CD8-positive, alpha-beta memory T cell (primary cell): Measurements from ENCODE around the gene KRT26. TPM values are rescaled to one million over a fixed set of nuclear protein-coding genes. Genes with fewer than 3 reads are reported as not detected.

ENCODE experiments used
- CTCF ChIA-PET: fragments of 350-600 bp; sonication (Branson Sonifier 250); formaldehyde crosslinking; loops from one replicate; lab custom pipeline; 2021; ENCODE audit warnings: antibody characterized with exemption; lab: Charles Lee
- POLR2A ChIA-PET: fragments of 350-600 bp; sonication (Branson Sonifier 250); formaldehyde crosslinking; loops from one replicate; lab custom pipeline; 2021; ENCODE audit warnings: antibody characterized with exemption; lab: Charles Lee
- DNase-seq, 5 donors: peaks; one replicate each; pipeline versions ENCODE4 v3.0.0 to v3.0.0-alpha.2; 2020 to 2022; ENCODE audit warnings: mixed read lengths in 1 of 5
- H3K27ac ChIP-seq: one replicate; pipeline ENCODE4 v1.7.0; 2013; ENCODE audit warnings: low read depth, mild to moderate bottlenecking, low read length, moderate library complexity
- H3K27me3 ChIP-seq: 2 replicates; pipeline ENCODE4 v1.7.0; 2013; ENCODE audit warnings: low read length, mild to moderate bottlenecking; ENCODE audit not compliant: insufficient read depth, poor library complexity, severe bottlenecking
- H3K36me3 ChIP-seq: 2 replicates; pipeline ENCODE4 v1.7.0; 2013; ENCODE audit warnings: mild to moderate bottlenecking, low read length, moderate library complexity; ENCODE audit not compliant: insufficient read depth
- H3K4me1 ChIP-seq: 2 replicates; pipeline ENCODE4 v1.7.0; 2013; ENCODE audit warnings: mild to moderate bottlenecking, low read length, moderate library complexity; ENCODE audit not compliant: insufficient read depth
- H3K4me3 ChIP-seq: 2 replicates; pipeline ENCODE4 v1.7.0; 2013; ENCODE audit warnings: mild to moderate bottlenecking, low read length
- H3K9me3 ChIP-seq: 2 replicates; pipeline ENCODE4 v1.7.0; 2013; ENCODE audit warnings: mild to moderate bottlenecking, low read length
- H3K27ac Mint-ChIP-seq, 8 donors: one replicate each; pipeline ENCODE4 v1.8.0; 2020 to 2021; ENCODE audit warnings: mixed read lengths in 8 of 8, mild to moderate bottlenecking in 6 of 8, inconsistent platforms in 3 of 8, moderate library complexity in 3 of 8
- H3K27me3 Mint-ChIP-seq, 2 donors: one replicate each; pipeline ENCODE4 v1.8.0; 2020 to 2021; ENCODE audit warnings: mixed read lengths in 2 of 2, mild to moderate bottlenecking in 1 of 2, moderate library complexity in 1 of 2
- H3K36me3 Mint-ChIP-seq, 3 donors: one replicate each; pipeline ENCODE4 v1.8.0; 2020 to 2021; ENCODE audit warnings: mixed read lengths in 3 of 3, inconsistent platforms in 1 of 3, mild to moderate bottlenecking in 1 of 3
- H3K4me1 Mint-ChIP-seq, 3 donors: one replicate each; pipeline ENCODE4 v1.8.0; 2020 to 2021; ENCODE audit warnings: mixed read lengths in 3 of 3, inconsistent platforms in 1 of 3, mild to moderate bottlenecking in 1 of 3
- H3K4me3 Mint-ChIP-seq, 7 donors: one replicate each; pipeline ENCODE4 v1.8.0; 2020 to 2021; ENCODE audit warnings: mixed read lengths in 7 of 7, mild to moderate bottlenecking in 6 of 7, moderate library complexity in 4 of 7, inconsistent platforms in 2 of 7
- H3K9me3 Mint-ChIP-seq, 5 donors: one replicate each; pipeline ENCODE4 v1.8.0; 2020 to 2022; ENCODE audit warnings: mixed read lengths in 5 of 5, mild to moderate bottlenecking in 3 of 5, moderate library complexity in 2 of 5, inconsistent platforms in 1 of 5
- polyA plus RNA-seq: library from polyadenylated mRNA; unstranded; fragments of 300-500 nt; fragmentation: Illumina TruSeq; gene quantifications from one replicate; pipeline ENCODE4 v1.2.3, GENCODE V29; 2021
- total RNA-seq, 2 experiments: library from RNA; stranded (reverse); gene quantifications; one replicate each; pipeline ENCODE4 v1.2.3, GENCODE V29; 2021

Gene KRT26
- total RNA-seq (not detected), polyA plus RNA-seq (not detected)

GRCh38 chr17:40772101-40772500 is at the start of gene KRT26:
KRT26 (minus strand) TSS chr17:40772201; CDS start chr17:40772113, 88 bp downstream.
- CTCF ChIA-PET: no interaction called here
- H3K9me3 Mint-ChIP-seq: peaks cover 0 to 2% (median 0%) of the 10 kb centered on the region in 5 donors
- H3K27me3 Mint-ChIP-seq: peaks cover 23 to 64% of the 10 kb centered on the region in 2 donors

GRCh38 chr17:40821536-40821935 is 49.5 kb upstream of the KRT26 start:
- no peak for DNase-seq
- Mint-ChIP-seq H3K4me1 (peaks cover 21 to 29% (median 28%) of the 10 kb centered on the region in 3 donors), H3K4me3 (no peak overlapping the region), H3K27ac (no peak overlapping the region), H3K36me3 (peaks cover 16 to 51% (median 21%) of the 10 kb centered on the region in 3 donors), H3K27me3 (peaks cover 0 to 29% of the 10 kb centered on the region in 2 donors), H3K9me3 (peaks cover 0 to 6% (median 0%) of the 10 kb centered on the region in 5 donors)
- H3K36me3 ChIP-seq: peaks cover 9% of the 10 kb centered on the region
- H3K27ac ChIP-seq: no peak overlapping the region
- ChIA-PET POLR2A (no interaction called here), CTCF (interaction anchor here (1.6 kb wide), 1 partner anchor 841 kb away, joined by 5 read pairs; no protein-coding TSS in a partner anchor)
- H3K4me1 ChIP-seq: peaks cover 19% of the 10 kb centered on the region
- no peak overlapping the region for H3K4me3 ChIP-seq
- no peaks in the 10 kb centered on the region for H3K27me3 ChIP-seq
- no peaks in the 10 kb centered on the region for H3K9me3 ChIP-seq

More at GRCh38 chr17:40772101-40772500, at the start of gene KRT26:
- DNase-seq: no peak
- no peaks in the 10 kb centered on the region for H3K4me1 Mint-ChIP-seq
- Histone ChIP-seq H3K27me3 (peaks cover 8% of the 10 kb centered on the region), H3K9me3 (no peaks in the 10 kb centered on the region), H3K27ac (no peak within 1 kb of the TSS), H3K4me3 (no peak within 1 kb of the TSS), H3K4me1 (no peaks in the 10 kb centered on the region), H3K36me3 (no peaks in the 10 kb centered on the region)
- POLR2A ChIA-PET: no interaction called here
- no peaks in the 10 kb centered on the region for H3K36me3 Mint-ChIP-seq
- no peak within 1 kb of the TSS for H3K4me3 Mint-ChIP-seq
- H3K27ac Mint-ChIP-seq: no peak within 1 kb of the TSS

- peaks cover 0 to 17% of the 10 kb centered on the region in 2 donors for H3K27me3 Mint-ChIP-seq
- H3K27ac Mint-ChIP-seq: peak overlapping the region in 3 of 8 donors; percentile 43 to 97 (median 76)
- Histone ChIP-seq H3K4me1 (peaks cover 19% of the 10 kb centered on the region), H3K36me3 (peaks cover 9% of the 10 kb centered on the region), H3K27ac (peak overlapping the region; percentile 71), H3K4me3 (no peak overlapping the region), H3K27me3 (no peaks in the 10 kb centered on the region), H3K9me3 (no peaks in the 10 kb centered on the region)
- peaks cover 21 to 29% (median 28%) of the 10 kb centered on the region in 3 donors for H3K4me1 Mint-ChIP-seq
- H3K36me3 Mint-ChIP-seq: peaks cover 14 to 45% (median 22%) of the 10 kb centered on the region in 3 donors
- ChIA-PET CTCF (no interaction called here), POLR2A (no interaction called here)
- DNase-seq: no peak
- peak overlapping the region; percentile 2 to 99 (median 76) for H3K4me3 Mint-ChIP-seq
- peaks cover 0 to 6% (median 0%) of the 10 kb centered on the region in 5 donors for H3K9me3 Mint-ChIP-seq
Measured at GRCh38 chr17:40820228-40820838, 48.3 kb upstream of the KRT26 start.

- H3K4me3 ChIP-seq: peak overlapping the region; percentile 77
- H3K27me3 Mint-ChIP-seq: peaks cover 3 to 19% of the 10 kb centered on the region in 2 donors
- CTCF ChIA-PET: interaction anchor here (1.3 to 1.4 kb wide), 2 partner anchors 829 to 843 kb away, joined by 7 to 9 read pairs; no protein-coding TSS in a partner anchor
Measured at GRCh38 chr17:40819528-40820125, 47.6 kb upstream of the KRT26 start.

GRCh38 chr17:40818733-40819527 is 46.9 kb upstream of the KRT26 start:
- H3K9me3 Mint-ChIP-seq: peaks cover 0 to 6% (median 0%) of the 10 kb centered on the region in 5 donors

More at GRCh38 chr17:40819528-40820125, 47.6 kb upstream of the KRT26 start:
- Histone ChIP-seq H3K27ac (peak overlapping the region; percentile 71), H3K4me1 (peaks cover 19% of the 10 kb centered on the region), H3K9me3 (no peaks in the 10 kb centered on the region), H3K27me3 (no peaks in the 10 kb centered on the region), H3K36me3 (peaks cover 9% of the 10 kb centered on the region)
- Mint-ChIP-seq H3K9me3 (peaks cover 0 to 6% (median 0%) of the 10 kb centered on the region in 5 donors), H3K4me3 (peak overlapping the region; percentile 76 to 99 (median 82)), H3K4me1 (peaks cover 21 to 29% (median 28%) of the 10 kb centered on the region in 3 donors), H3K27ac (peak overlapping the region; percentile 76 to 97 (median 83)), H3K36me3 (peaks cover 14 to 45% (median 22%) of the 10 kb centered on the region in 3 donors)
- POLR2A ChIA-PET: interaction anchor here (2.3 kb wide), 1 partner anchor 870 kb away, joined by 8 read pairs; no protein-coding TSS in a partner anchor
- DNase-seq: no peak

GRCh38 chr17:40818343-40818732 is 46.3 kb upstream of the KRT26 start:
- ChIA-PET POLR2A (interaction anchor here (0.8 to 2.3 kb wide), 8 partner anchors 170 to 873 kb away, joined by 3 to 10 read pairs (median 4); partner anchors contain the start of genes KRTAP16-1 and SMARCE1), CTCF (interaction anchor here (0.9 to 1.4 kb wide), 4 partner anchors 830 to 878 kb away, joined by 4 to 9 read pairs (median 6); no protein-coding TSS in a partner anchor)
- peak overlapping the region; percentile 83 for H3K4me3 ChIP-seq
- H3K27me3 ChIP-seq: no peaks in the 10 kb centered on the region
- Mint-ChIP-seq H3K4me1 (peaks cover 21 to 29% (median 28%) of the 10 kb centered on the region in 3 donors), H3K27ac (peak overlapping the region; percentile 90 to 98 (median 94)), H3K36me3 (peaks cover 14 to 38% (median 22%) of the 10 kb centered on the region in 3 donors), H3K9me3 (peaks cover 0 to 6% (median 0%) of the 10 kb centered on the region in 5 donors), H3K27me3 (peaks cover 8 to 21% of the 10 kb centered on the region in 2 donors), H3K4me3 (peak overlapping the region; percentile 89 to 99 (median 92))
- no peaks in the 10 kb centered on the region for H3K9me3 ChIP-seq
- no peak for DNase-seq
- peaks cover 9% of the 10 kb centered on the region for H3K36me3 ChIP-seq
- peak overlapping the region; percentile 71 for H3K27ac ChIP-seq
- peaks cover 19% of the 10 kb centered on the region for H3K4me1 ChIP-seq

More at GRCh38 chr17:40818733-40819527, 46.9 kb upstream of the KRT26 start:
- Histone ChIP-seq H3K4me1 (peaks cover 19% of the 10 kb centered on the region), H3K4me3 (peak overlapping the region; percentile 83), H3K27ac (peak overlapping the region; percentile 71), H3K36me3 (peaks cover 9% of the 10 kb centered on the region), H3K27me3 (no peaks in the 10 kb centered on the region), H3K9me3 (no peaks in the 10 kb centered on the region)
- peak; percentile 78 to 86 (median 81) for DNase-seq
- H3K36me3 Mint-ChIP-seq: peaks cover 14 to 40% (median 22%) of the 10 kb centered on the region in 3 donors
- H3K4me3 Mint-ChIP-seq: peak overlapping the region; percentile 89 to 99 (median 92)
- POLR2A ChIA-PET: interaction anchor here (0.8 to 2.3 kb wide), 8 partner anchors 171 to 872 kb away, joined by 3 to 10 read pairs (median 4); partner anchors contain the start of genes KRTAP16-1 and SMARCE1
- peaks cover 21 to 29% (median 28%) of the 10 kb centered on the region in 3 donors for H3K4me1 Mint-ChIP-seq
- H3K27ac Mint-ChIP-seq: peak overlapping the region; percentile 90 to 98 (median 94)
- peaks cover 4 to 22% of the 10 kb centered on the region in 2 donors for H3K27me3 Mint-ChIP-seq
- CTCF ChIA-PET: interaction anchor here (0.9 to 1.4 kb wide), 4 partner anchors 829 to 877 kb away, joined by 4 to 9 read pairs (median 6); no protein-coding TSS in a partner anchor

- Mint-ChIP-seq H3K36me3 (peaks cover 11 to 34% (median 19%) of the 10 kb centered on the region in 3 donors), H3K27ac (peak overlapping the region in 5 of 8 donors; percentile 13 to 63 (median 29)), H3K4me1 (peaks cover 21 to 29% (median 28%) of the 10 kb centered on the region in 3 donors), H3K9me3 (peaks cover 0 to 6% (median 0%) of the 10 kb centered on the region in 5 donors), H3K27me3 (peaks cover 13 to 27% of the 10 kb centered on the region in 2 donors), H3K4me3 (peak overlapping the region in 6 of 7 donors; percentile 44 to 99 (median 76))
- H3K27me3 ChIP-seq: peaks cover 4% of the 10 kb centered on the region
- peaks cover 9% of the 10 kb centered on the region for H3K36me3 ChIP-seq
- H3K4me1 ChIP-seq: peaks cover 19% of the 10 kb centered on the region
- DNase-seq: no peak
- ChIA-PET CTCF (no interaction called here), POLR2A (interaction anchor here (2.3 kb wide), 1 partner anchor 872 kb away, joined by 8 read pairs; no protein-coding TSS in a partner anchor)
- no peaks in the 10 kb centered on the region for H3K9me3 ChIP-seq
- no peak overlapping the region for H3K4me3 ChIP-seq
- no peak overlapping the region for H3K27ac ChIP-seq
Measured at GRCh38 chr17:40817103-40817682, 45.2 kb upstream of the KRT26 start.
